Measurements from ENCODE around the gene GNL2. TPM values are rescaled to one million over a fixed set of nuclear protein-coding genes. Genes with fewer than 3 reads are reported as not detected.

The GNL2 gene
- total and polyA plus RNA-seq, 4 donors, result 14.8 to 29.2 (median 21.3) TPM

DNA sequence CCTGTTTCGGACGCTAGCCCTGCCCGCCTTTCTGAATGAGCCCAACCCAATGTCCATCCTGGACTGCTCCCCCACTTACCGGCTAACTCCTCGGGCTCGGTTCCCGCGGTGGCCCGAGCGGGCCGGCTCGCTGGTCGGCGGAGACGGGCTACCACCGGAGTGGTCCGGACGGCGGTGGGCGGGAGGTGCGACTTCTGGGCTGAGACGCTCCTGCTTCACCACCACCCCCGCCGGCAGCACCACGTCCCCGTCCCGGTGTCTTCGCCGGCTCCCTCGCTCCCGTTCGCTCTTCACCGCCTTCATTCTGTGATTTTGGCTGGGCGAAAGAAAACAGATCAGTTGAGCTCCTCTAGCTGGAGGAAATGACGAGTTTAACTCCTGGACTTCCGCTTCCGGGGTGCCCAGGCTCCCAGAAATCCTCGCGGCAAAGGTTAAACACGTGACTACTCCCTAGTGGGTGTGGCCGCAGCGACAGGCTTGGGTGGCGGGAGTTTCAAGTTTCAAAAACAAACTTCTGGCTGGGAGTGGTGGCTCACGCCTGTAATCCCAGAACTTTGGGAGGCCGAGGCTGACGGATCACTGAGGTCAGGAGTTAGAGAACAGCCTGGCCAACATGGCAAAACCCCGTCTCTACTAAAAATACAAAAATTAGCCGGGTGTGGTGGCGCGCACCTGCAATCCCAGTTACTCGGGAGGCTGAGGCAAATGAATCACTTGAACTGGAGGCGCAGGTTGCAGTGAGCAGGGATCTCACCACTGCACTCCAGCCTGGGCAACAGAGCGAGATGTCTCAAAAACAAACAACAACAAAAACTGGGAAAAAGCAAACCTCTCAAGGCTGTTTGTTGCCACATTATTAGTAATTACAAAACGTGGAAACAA, 41.6 kb downstream of the GNL2 start, which contains the start of gene SNIP1:
Gene SNIP1, minus strand, starts transcription at position 367 of the 882 bp plus-strand sequence. Its CDS starts 64 bp downstream, at position 303.
- TF ChIP-seq FOXA2 (IDR thresholded peaks at IDR 0.05) (no peak), EGR1 (IDR thresholded peaks at IDR 0.05; ENCODE audit: low read depth in 2 of 2) (peak in 1 of 2 donors; percentile 70), FOXA1 (IDR thresholded peaks at IDR 0.05) (no peak), TAF1 (conservative IDR thresholded peaks at IDR 0.05) (no peak), JUND (IDR thresholded peaks at IDR 0.05) (no peak), RAD21 (IDR thresholded peaks at IDR 0.05) (peak in 1 of 2 donors; percentile 21), HNF4G (IDR thresholded peaks at IDR 0.05) (no peak), HNF4A (conservative IDR thresholded peaks at IDR 0.05) (no peak), YY1 (IDR thresholded peaks at IDR 0.05) (peak; percentile 60), SP1 (IDR thresholded peaks at IDR 0.05) (peak; percentile 13), NR2F2 (IDR thresholded peaks at IDR 0.05) (peak; percentile 76), GABPA (IDR thresholded peaks at IDR 0.05 in 1 of 2, conservative IDR thresholded peaks at IDR 0.05 in 1 of 2) (peak; percentile 96 to 99), RXRA (IDR thresholded peaks at IDR 0.05) (peak in 1 of 2 donors; percentile 14)
- TF ChIP-seq, protein P1, sequence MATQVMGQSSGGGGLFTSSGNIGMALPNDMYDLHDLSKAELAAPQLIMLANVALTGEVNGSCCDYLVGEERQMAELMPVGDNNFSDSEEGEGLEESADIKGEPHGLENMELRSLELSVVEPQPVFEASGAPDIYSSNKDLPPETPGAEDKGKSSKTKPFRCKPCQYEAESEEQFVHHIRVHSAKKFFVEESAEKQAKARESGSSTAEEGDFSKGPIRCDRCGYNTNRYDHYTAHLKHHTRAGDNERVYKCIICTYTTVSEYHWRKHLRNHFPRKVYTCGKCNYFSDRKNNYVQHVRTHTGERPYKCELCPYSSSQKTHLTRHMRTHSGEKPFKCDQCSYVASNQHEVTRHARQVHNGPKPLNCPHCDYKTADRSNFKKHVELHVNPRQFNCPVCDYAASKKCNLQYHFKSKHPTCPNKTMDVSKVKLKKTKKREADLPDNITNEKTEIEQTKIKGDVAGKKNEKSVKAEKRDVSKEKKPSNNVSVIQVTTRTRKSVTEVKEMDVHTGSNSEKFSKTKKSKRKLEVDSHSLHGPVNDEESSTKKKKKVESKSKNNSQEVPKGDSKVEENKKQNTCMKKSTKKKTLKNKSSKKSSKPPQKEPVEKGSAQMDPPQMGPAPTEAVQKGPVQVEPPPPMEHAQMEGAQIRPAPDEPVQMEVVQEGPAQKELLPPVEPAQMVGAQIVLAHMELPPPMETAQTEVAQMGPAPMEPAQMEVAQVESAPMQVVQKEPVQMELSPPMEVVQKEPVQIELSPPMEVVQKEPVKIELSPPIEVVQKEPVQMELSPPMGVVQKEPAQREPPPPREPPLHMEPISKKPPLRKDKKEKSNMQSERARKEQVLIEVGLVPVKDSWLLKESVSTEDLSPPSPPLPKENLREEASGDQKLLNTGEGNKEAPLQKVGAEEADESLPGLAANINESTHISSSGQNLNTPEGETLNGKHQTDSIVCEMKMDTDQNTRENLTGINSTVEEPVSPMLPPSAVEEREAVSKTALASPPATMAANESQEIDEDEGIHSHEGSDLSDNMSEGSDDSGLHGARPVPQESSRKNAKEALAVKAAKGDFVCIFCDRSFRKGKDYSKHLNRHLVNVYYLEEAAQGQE (IDR thresholded peaks at IDR 0.05), result no peak
- TF ChIP-seq, protein P2, sequence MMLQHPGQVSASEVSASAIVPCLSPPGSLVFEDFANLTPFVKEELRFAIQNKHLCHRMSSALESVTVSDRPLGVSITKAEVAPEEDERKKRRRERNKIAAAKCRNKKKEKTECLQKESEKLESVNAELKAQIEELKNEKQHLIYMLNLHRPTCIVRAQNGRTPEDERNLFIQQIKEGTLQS (IDR thresholded peaks at IDR 0.05), result no peak
- TF ChIP-seq, protein P3, sequence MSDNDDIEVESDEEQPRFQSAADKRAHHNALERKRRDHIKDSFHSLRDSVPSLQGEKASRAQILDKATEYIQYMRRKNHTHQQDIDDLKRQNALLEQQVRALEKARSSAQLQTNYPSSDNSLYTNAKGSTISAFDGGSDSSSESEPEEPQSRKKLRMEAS (IDR thresholded peaks at IDR 0.05), result peak; percentile 51
- TF ChIP-seq, protein P4, sequence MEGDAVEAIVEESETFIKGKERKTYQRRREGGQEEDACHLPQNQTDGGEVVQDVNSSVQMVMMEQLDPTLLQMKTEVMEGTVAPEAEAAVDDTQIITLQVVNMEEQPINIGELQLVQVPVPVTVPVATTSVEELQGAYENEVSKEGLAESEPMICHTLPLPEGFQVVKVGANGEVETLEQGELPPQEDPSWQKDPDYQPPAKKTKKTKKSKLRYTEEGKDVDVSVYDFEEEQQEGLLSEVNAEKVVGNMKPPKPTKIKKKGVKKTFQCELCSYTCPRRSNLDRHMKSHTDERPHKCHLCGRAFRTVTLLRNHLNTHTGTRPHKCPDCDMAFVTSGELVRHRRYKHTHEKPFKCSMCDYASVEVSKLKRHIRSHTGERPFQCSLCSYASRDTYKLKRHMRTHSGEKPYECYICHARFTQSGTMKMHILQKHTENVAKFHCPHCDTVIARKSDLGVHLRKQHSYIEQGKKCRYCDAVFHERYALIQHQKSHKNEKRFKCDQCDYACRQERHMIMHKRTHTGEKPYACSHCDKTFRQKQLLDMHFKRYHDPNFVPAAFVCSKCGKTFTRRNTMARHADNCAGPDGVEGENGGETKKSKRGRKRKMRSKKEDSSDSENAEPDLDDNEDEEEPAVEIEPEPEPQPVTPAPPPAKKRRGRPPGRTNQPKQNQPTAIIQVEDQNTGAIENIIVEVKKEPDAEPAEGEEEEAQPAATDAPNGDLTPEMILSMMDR (IDR thresholded peaks at IDR 0.05; ENCODE audit: low read depth, low read length, missing input control), result no peak
- TF ChIP-seq, protein P5, sequence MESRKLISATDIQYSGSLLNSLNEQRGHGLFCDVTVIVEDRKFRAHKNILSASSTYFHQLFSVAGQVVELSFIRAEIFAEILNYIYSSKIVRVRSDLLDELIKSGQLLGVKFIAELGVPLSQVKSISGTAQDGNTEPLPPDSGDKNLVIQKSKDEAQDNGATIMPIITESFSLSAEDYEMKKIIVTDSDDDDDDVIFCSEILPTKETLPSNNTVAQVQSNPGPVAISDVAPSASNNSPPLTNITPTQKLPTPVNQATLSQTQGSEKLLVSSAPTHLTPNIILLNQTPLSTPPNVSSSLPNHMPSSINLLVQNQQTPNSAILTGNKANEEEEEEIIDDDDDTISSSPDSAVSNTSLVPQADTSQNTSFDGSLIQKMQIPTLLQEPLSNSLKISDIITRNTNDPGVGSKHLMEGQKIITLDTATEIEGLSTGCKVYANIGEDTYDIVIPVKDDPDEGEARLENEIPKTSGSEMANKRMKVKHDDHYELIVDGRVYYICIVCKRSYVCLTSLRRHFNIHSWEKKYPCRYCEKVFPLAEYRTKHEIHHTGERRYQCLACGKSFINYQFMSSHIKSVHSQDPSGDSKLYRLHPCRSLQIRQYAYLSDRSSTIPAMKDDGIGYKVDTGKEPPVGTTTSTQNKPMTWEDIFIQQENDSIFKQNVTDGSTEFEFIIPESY (IDR thresholded peaks at IDR 0.05), result no peak
- Histone ChIP-seq H3K36me3 (ENCODE audit: control insufficient read depth in 4 of 4, insufficient read depth in 3 of 4, low read depth in 1 of 4, low read length in 3 of 4) (peaks cover 2 to 13% (median 4%) of the 10 kb centered on the region in 4 donors), H3K4me1 (ENCODE audit: control insufficient read depth in 4 of 4, insufficient read depth in 4 of 4, low read length in 3 of 4) (peaks cover 1 to 31% (median 18%) of the 10 kb centered on the region in 4 donors), H3K27me3 (ENCODE audit: control insufficient read depth in 4 of 4, insufficient read depth in 4 of 4, low read length in 3 of 4) (no peaks in the 10 kb centered on the region), H3K4me3 (ENCODE audit: low read depth in 1 of 3, low read length in 3 of 3) (peak within 1 kb of the TSS; percentile 88 to 99 (median 91)), H3K9me3 (ENCODE audit: control insufficient read depth in 4 of 4, low read length in 3 of 4) (no peaks in the 10 kb centered on the region), H3K9ac (ENCODE audit: low read depth in 1 of 2, low read length in 2 of 2) (peak within 1 kb of the TSS; percentile 58 to 98), H3K27ac (ENCODE audit: low read depth in 1 of 2, low read length in 2 of 2) (peak within 1 kb of the TSS; percentile 77 to 93)
- DNase-seq (ENCODE audit: low spot score), result peak; percentile 88
- WGBS, result 13% methylated on average over 54 of the region's 54 CpGs

Data from liver (tissue), 9 donors.